GM23338 (cell line): Measurements from ENCODE around the gene ANKRD20A1.
"Not testable (repeated sequence)": the region's sequence is repeated elsewhere in the genome, so short reads cannot be mapped to it uniquely, and the experiment has no call there.

ENCODE experiments used
- CREB1 ChIP-seq: fragments of 250-450 bp; sonication (Bioruptor Pico); IDR thresholded peaks from 2 replicates; pipeline ENCODE4 v1.5.0; 2020; ENCODE audit warnings: low read depth, mild to moderate bottlenecking, moderate library complexity
- EZH2 ChIP-seq: fragments of 200-600 bp; sonication (generic); IDR thresholded peaks from one replicate; pipeline ENCODE4 v1.8.0; 2017; ENCODE audit warnings: antibody characterized with exemption, mild to moderate bottlenecking, low read depth; ENCODE audit not compliant: unreplicated experiment
- EZH2phosphoT487 ChIP-seq: fragments of 200-600 bp; sonication (generic); IDR thresholded peaks from one replicate; pipeline ENCODE4 v1.8.1; 2018; ENCODE audit warnings: antibody characterized with exemption; ENCODE audit not compliant: unreplicated experiment
- POLR2AphosphoS5 ChIP-seq: IDR thresholded peaks from 2 replicates; pipeline ENCODE4 v1.6.1; 2016; ENCODE audit warnings: antibody characterized with exemption, low read depth
- STAT1 ChIP-seq: IDR thresholded peaks from one replicate; pipeline ENCODE4 v1.6.1; 2016; ENCODE audit warnings: antibody characterized with exemption; ENCODE audit not compliant: unreplicated experiment
- ZNF331 ChIP-seq: fragments of 250-450 bp; sonication (Bioruptor Pico); IDR thresholded peaks from 2 replicates; pipeline ENCODE4 v1.5.0; 2020; ENCODE audit warnings: low read depth, mild to moderate bottlenecking, moderate library complexity
- TF ChIP-seq, protein P1 (sequence below): IDR thresholded peaks from one replicate; pipeline ENCODE4 v1.6.1; 2018; ENCODE audit warnings: antibody characterized with exemption; ENCODE audit not compliant: unreplicated experiment
- TF ChIP-seq, protein P2 (sequence below), 2 experiments: fragments of 200-600 bp in 1 of 2; sonication (generic) in 1 of 2; conservative IDR thresholded peaks; 2 replicates each; pipeline versions ENCODE4 v1.5.1 to v1.6.1; 2016 to 2017; ENCODE audit warnings: antibody characterized with exemption in 2 of 2, low read depth in 2 of 2, mild to moderate bottlenecking in 2 of 2, moderate library complexity in 1 of 2

DNA sequence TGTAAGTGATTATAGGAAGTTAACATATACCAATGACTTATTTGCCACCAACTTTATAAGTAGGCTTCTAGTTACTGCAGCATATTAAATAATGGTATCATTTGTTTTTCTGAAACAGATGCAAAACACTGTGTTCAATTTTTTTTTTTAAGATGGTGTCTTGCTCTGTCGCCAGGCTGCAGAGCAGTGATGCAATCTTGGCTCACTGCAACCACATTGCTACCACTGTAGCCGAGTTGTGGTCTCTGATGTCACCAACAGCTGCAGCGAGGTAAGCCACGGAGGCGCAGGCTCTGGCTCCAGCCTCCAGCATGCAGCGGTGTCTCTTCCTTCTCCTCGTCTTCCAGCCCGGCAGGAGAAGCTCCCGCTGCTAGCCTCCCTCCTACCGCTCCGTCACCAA, 26.6 kb upstream of the ANKRD20A1 start:
- TF ChIP-seq, protein P1, sequence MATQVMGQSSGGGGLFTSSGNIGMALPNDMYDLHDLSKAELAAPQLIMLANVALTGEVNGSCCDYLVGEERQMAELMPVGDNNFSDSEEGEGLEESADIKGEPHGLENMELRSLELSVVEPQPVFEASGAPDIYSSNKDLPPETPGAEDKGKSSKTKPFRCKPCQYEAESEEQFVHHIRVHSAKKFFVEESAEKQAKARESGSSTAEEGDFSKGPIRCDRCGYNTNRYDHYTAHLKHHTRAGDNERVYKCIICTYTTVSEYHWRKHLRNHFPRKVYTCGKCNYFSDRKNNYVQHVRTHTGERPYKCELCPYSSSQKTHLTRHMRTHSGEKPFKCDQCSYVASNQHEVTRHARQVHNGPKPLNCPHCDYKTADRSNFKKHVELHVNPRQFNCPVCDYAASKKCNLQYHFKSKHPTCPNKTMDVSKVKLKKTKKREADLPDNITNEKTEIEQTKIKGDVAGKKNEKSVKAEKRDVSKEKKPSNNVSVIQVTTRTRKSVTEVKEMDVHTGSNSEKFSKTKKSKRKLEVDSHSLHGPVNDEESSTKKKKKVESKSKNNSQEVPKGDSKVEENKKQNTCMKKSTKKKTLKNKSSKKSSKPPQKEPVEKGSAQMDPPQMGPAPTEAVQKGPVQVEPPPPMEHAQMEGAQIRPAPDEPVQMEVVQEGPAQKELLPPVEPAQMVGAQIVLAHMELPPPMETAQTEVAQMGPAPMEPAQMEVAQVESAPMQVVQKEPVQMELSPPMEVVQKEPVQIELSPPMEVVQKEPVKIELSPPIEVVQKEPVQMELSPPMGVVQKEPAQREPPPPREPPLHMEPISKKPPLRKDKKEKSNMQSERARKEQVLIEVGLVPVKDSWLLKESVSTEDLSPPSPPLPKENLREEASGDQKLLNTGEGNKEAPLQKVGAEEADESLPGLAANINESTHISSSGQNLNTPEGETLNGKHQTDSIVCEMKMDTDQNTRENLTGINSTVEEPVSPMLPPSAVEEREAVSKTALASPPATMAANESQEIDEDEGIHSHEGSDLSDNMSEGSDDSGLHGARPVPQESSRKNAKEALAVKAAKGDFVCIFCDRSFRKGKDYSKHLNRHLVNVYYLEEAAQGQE, result not testable (repeated sequence)
- TF ChIP-seq, protein P2, sequence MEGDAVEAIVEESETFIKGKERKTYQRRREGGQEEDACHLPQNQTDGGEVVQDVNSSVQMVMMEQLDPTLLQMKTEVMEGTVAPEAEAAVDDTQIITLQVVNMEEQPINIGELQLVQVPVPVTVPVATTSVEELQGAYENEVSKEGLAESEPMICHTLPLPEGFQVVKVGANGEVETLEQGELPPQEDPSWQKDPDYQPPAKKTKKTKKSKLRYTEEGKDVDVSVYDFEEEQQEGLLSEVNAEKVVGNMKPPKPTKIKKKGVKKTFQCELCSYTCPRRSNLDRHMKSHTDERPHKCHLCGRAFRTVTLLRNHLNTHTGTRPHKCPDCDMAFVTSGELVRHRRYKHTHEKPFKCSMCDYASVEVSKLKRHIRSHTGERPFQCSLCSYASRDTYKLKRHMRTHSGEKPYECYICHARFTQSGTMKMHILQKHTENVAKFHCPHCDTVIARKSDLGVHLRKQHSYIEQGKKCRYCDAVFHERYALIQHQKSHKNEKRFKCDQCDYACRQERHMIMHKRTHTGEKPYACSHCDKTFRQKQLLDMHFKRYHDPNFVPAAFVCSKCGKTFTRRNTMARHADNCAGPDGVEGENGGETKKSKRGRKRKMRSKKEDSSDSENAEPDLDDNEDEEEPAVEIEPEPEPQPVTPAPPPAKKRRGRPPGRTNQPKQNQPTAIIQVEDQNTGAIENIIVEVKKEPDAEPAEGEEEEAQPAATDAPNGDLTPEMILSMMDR (conservative IDR thresholded peaks at IDR 0.05; ENCODE audit: low read depth in 2 of 2), result not testable (repeated sequence)
- TF ChIP-seq POLR2AphosphoS5; EZH2; CREB1 (CRISPR knock-in tag); ZNF331; EZH2phosphoT487; STAT1: not testable (repeated sequence)
